HG02763 (cell line): ENCODE data around the gene STX5.
"Not testable (repeated sequence)": the region's sequence is repeated elsewhere in the genome, so short reads cannot be mapped to it uniquely, and the experiment has no call there.

ENCODE experiments used
- ATAC-seq: cut with Tn5 transposase; IDR thresholded peaks from one replicate; pipeline ENCODE4 v1.9.1; 2021; ENCODE audit warnings: mild to moderate bottlenecking, moderate library complexity; ENCODE audit not compliant: unreplicated experiment

The STX5 gene

DNA sequence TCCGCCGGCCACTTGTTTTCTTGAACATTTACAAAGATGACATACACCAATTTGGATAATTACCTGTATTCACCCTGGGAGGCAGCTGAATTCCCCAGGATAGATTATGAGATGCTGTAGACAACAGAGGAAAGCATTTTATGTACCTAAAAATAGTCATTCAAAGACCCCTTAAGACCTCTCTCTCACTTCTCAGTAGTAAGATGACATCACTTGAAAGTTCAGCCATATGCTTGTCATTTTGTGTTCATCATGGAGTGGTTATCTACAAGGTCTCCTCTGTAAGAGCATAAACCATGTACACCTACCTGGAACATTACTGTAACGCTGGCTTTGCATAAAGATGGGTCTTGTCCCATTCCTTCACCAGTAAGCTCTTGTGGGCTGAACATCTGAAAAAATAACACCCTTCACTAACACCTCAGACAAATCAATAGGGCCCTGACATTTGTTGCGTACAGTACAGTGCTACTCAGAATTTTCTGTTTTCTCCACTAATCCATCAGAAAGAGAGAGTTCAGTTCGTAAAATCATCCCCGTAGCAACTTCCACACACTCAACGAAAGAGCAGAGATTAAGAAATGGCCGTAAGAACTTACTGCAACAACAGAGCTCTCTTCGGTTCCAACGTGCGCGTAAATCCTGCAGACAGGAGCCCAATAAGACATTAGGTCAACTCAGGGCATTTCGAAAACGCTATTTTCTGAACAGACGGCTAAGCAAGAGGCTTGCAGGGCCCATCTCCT, 23.1 kb upstream of the STX5 start:
- no peak for ATAC-seq

DNA sequence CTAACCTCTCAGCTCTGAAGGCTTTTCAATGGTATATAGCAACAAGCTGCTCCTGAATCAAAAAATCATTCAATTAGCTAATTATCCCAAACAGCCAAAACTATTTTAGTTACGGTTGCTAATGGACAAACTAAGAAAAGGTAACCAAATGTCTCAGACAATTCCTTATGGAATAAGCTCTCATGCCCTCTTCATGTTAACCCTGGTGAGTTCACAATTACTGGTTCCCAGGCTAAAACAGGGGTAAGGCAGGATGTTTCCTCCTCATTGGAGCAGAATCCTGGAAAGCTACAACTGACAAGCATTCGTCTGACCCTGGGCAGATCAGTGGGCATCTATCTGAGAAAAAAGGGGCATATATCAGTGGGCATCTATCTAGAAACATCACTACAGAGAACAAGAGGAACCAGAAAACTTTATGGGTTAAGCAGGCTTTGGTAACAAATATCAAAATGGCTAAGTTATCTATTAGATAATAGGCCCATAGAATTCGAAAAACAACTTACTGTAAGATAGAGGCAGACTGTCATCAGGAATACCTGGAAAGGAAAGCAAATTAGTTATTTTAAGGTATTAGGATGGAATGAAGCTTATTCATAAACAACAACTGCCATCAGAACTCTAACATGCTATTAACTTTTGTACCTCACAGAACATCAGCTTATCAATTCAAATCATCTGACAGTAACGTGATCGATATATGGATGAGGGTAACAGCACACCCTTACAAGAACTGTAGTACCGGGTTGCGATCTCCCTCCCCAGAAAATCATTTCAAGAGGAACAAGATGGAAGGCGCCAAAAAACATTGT, 22.4 kb upstream of the STX5 start:
- ATAC-seq: no peak

DNA sequence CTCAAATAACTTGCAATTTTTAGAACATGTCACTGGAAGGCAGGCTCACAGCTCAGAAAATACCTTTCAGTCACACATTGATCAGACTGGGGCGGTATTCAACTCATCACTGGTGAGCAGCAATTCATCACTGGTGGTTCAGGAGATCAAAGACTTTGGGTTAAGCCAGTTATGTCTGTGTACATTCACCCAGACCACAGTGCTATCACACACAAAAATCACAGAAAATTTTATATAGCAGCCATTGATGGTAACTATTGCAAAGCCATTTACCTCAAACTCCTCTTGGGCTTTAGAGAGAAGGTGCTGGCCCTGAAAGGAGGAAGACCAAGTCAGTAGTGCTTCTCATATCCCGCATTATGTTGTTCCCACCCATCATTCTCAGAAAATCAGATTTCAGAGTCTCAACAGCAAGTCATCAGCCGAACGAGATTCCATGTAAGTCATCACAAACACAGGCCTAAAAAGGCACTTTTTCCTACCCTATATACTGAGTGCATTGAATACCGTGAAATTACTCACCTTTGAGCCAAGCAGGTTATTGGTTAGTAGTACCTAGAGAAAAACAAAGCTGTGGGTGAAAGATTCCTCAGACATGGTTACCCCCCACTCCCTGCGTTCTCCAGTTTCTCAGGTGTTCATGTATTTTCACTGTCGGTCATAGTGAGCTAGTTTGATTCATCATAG, 21.6 kb upstream of the STX5 start:
- ATAC-seq: no peak

DNA sequence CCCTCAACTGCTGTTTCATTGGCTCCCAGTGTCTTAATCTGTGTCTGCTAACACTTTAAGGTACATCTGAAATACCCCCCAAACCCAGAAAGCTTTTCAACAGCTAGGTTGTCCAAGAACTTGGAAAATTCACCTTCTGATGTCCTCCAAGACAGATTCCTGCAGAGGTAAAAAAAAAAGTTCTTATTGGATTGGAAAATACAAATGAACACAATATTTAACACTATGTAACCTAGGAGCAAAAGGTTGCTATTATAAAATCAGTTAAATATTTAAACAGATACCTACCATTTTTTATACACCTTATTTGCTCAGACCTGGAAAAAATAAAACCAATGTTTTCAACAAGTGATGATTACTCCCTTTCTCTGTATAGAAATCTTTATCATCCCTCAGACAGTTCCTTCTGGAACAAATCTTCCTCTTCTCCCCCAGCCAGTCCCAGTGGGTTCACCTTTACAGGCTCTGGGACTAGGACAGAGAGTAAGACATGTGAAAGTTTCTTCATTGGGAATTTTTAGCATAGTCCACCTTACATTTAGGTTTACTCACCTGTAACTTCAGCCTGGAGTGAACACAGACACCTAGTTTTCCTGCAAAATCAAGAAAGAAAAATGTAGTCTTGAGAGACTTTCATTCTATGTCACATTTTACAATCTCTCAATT, 20.8 kb upstream of the STX5 start:
- ATAC-seq: no peak

DNA sequence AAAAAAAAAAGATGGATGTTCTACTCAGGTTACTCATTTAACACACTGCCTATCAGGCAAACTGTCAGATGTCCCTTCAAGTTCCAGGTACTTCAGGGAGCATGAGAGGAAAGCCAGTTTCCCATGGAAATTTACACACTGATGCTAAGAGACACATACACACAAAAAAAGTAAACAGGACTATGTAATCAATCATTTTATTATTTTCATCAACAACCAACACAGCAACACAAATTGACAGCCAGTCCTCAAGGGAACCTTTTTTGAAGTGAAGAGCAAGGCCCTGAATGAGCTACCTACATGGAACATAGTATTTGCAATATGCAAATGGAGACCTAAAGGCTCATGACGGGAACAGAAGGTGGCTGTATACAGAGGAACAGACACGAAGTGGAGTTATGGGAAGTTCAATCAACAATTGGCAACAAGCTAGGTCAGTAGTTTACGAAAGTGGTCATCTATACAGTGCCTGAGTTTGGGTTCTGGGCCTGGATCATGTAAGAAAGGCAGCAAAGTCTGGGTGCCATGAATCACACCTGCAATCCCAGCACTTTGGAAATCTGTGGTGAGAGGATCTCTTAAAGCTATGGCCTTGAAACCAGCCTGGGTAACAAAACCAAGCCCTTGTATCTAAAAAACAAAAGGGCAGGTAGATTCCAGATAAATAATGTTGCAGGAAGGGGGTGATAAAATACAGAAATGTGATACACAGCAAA, 20.1 kb upstream of the STX5 start:
- no peak for ATAC-seq

DNA sequence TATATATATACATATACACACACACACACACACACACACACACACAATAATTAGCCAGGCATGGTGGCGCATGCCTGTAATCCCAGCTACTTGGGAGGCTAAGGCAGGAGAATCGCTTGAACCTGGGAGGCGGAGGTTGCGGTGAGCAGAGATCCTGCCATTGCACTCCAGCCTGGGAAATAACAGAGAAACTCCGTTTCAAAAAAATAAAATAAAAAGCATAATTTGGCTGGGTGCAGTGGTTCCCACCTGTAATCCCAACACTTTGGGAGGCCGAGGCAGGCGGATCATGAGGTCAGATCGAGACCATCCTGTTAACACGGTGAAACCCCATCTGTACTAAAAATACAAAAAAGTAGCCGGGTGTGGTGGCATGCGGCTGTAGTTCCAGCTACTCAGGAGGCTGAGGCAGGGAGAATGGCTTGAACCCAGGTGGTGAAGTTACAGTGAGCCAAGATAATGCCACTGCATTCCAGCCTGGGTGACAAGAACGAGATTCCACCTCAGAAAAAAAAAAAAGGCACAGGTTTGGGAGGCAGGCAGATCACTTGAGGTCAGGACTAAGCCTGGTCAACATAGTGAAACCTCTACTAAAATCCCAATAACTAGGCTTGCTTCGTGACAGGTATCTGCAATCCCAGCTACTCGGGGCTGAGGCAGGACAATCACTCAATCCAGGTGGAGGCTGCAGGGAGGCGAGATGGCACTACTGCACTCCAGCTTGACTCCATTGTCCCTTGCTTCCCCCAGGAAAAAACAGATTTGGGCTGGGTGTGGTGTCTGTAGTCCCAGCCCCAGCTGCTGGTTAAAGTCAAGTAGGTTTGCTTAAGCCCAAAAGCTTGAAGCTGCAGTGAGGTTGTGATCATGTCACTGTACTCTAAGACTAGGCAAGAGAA, 19.3 kb upstream of the STX5 start:
- no peak for ATAC-seq

DNA sequence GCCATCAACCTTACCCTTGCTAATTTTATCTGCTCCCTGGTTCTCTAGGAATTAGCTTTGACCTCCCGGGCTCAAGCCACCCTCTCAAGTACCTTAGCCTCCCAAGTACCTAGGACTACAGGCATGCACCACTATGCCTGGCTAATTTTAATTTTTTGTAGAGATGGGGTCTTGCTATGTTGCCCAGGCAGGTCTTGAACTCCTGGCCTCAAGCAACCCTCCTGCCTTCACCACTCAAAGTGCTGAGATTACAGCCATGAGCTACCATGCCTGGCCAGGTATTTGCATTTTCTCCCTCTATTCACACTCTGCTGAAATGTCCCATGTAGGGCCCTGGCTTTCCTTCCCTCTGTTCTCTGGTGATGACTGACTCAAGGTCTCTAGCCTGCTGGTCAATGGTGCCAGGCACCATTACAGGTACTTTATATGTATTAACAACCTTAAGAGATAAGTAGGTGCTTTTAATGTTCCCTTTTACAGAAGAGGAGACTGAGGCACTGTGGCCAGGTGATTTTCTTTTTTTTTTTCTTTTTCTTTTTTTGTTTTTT, 16.0 kb upstream of the STX5 start:
- no peak for ATAC-seq

DNA sequence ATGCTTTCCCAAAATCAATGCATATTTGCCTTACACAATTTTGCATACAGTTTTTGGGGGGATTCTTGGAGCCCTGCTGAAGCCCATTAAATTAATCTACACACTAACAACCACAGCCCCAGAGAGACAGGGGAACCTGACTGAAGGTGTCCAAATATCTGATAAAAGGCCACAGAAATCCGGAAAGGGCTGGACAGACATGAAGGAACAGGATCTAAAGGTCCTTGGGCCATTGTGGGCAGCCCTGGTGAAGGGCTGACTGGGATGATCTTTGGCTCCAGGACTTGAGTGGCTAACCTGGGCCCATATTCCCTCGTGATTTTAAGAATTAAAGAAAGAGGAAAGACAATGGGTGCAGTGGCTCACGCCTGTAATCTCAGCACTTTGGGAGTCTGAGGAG, 14.3 kb upstream of the STX5 start:
- no peak for ATAC-seq

DNA sequence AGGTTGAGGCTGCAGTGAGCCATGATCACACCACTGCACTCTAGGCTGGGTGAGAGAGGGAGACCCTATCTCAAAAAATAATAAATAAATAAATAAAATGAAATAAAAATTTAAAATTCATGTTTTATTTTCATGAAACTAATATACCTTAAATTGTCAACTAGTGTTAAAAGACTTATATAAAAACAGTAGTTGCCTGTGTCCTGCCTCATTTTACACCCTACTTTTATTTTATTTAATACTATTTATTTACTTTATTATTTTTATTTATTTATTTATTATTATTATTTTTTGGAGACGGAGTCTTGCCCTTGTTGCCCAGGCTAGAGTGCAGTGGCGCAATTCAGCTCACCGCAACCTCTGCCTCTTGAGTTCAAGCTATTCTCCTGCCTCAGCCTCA, 12.3 kb upstream of the STX5 start:
- ATAC-seq: no peak

DNA sequence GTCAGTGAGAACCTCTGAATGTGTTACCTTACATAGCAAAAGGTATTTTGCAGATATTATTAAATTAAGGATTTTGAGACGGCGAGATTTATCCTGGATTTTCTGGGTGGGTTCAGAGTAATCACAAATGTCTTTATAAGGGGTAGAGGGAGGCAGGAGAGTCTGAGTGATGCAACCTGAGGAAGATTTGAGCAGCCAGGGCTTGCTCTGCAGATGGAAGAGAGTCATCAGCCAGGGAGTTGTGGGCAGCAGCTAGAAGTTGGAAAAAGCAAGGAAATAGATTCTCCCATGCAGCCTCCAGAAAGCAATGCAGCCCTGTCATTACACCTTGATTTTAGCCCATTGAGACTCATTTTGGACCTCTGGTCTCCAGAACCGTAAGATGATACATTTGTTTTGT, 11.6 kb upstream of the STX5 start:
- ATAC-seq: no peak

DNA sequence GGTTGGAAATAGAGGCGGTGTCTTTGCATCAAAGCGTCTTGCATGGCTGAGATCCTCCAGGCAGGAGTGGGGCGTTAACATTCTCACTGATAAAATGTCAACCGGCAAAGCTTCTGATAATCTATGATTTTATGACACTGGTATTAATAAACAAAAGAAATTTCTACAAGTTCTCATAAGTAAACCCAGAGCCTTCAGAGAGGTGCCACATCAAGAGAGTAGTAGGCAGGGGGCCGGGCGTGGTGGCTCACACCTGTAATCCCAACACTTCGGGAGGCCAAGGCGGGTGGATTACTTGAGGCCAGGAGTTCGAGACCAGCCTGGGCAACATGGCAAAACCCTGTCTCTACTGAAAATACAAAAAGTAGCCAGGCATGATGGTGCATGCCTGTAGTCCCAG, 11.0 kb upstream of the STX5 start:
- ATAC-seq: not testable (repeated sequence)

DNA sequence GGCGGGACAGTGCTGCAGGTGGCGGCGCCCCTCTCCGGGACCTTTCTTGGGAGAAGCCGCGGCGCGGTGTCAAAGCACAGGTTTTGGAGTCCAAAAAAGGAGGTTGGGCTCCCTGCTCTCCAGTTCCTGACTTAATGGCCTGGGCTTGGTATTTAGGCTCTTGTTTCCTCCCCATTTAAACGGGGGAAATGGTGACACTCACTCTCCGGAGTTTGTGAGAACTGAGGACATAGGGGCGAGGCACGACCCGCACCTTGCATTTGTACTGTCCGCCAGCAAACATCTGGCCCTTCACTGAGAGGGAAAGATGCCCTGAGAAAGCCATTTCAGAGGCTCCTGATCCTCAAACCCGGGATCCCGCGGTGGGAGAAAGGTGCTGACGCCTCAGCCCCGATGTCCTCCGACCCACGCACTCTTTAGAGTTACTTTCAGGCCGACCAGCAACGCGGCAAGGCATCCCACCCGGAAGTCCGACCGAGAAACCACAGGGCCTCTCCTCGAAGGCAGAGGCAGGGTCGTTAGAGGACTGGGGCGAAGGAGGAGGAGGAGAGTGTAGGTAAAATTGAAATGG, 10.4 kb upstream of the STX5 start:
- no peak for ATAC-seq

DNA sequence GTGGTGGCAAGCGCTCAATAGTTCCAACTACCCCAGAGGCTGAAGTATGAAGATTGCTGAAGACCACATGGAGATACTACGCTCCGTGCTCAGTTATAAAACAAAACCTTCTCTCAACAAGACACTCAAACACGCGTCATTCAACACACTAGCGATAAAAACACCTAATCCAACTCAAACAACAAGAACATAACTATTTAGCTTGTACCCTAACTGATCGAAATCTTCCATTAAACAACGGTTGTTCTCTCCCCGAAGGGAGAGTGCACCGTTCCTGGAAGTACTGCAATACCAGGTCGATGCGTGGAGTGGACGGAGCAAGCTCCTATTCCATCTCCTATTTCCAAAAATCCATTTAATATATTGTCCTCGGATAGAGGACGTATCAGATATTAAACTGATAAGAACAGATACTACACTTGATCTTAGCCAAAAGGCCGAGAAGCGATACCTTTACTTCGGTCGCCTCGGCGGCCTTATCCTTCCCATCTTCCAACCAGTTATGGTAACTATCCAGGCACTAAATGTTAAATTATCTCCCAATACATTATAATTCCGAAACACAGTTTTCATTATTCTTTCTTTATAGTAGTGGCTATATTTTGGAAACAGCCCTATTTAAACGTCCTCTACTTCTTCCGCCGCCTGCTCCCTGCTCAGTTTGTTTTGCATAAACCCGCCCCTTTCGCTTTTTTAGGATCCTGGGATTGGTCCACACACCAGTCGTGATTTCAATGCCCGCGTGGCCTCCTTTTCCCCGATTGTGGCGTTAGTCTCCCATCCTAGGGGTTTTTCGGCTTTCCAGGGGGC, 9.7 kb upstream of the STX5 start:
- ATAC-seq: peak; percentile 39

DNA sequence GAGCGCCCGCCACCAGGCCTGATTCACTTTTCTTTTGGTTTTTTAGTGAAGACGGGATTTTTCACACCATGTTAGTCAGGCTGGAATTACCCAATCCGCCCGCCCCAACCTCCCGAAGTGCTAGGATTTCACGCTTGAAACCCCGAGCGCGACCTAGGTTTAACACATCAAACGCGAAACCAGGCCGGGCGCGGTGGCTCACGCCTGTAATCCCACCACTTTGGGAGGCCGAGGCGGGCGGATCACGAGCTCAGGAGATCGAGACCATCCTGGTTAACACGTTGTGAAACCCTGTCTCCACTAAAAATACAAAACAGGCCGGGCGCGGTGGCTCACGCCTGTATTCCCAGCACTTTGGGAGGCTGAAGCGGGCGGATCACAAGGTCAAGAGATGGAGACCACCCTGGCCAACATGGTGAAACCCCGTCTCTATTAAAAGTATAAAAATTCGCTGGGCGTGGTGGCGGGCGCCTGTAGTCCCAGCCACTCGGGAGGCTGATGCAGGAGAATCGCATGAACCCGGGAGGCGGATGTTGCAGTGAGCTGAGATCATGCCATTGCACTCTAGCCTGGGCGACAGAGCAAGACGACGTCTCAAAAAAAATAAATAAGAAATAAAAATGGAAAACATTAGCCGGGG, 9.0 kb upstream of the STX5 start:
- ATAC-seq: peak; percentile 5

DNA sequence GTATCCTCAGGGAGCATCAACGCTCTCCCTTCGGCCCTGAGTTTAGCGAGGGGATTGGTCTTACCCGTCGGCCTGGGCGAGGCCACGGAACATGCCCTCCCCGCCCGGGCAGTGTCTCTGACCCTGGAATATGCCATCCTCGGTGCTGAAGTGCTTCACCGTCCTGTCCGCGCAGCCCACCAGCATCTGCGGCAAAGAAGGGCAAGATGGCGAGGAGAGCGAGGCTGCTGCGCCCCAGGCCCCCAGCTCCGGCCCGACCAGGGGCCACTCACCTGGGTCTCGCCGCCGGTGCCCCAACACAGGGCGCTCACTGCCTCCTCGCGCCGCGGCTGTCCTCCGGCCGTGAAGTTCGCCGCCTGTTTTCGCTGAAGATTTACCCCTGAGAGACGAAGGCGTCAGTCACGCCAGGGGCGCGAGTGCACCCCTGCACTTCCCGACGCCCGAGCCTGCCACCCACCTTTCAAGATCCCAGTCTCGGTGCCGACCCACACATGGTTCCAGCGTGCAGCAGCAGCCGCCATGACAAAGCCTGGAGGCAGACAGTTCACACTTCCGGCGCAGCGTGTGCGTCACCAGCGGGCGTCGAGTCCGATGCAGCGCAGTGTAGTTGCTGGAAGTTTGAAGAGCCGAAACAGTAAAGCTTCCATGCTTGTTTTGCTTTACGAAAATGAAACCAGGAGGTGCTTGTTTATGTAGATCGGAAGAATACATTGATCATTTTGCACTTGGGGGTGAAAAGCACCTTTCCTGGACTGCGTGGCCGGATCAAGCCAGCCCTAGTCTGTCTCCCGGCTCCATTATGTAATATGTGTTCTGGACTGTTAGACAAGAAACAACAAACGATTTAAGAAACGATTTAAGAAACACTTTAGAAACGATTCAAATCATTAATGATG, 7.4 kb upstream of the STX5 start, which contains the start of gene WDR74:
Gene WDR74 (minus strand): TSS at position 541 of the 896 bp plus-strand sequence. CDS start 20 bp downstream, at position 521.
- peak; percentile 40 for ATAC-seq

DNA sequence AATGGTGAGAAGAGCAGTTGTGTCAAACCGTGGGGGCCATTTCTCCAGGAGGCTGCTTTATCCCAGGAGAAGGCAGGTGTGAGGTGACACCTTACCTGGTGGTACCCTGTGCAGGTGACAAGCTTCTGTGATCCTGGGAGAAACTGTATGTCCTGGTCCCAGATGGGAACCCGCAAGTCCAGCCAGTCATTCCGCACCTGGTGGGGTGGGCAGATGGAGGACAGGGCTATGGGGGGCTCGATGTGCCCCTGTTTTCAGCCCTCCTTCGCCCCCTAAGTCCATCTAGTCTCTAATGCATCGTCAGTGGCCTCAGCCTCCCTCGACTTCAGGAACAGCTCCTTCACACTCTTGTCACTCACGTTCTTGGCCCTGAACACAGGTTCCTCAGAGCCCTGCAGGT, 3.5 kb upstream of the STX5 start:
- ATAC-seq: no peak
